Measurements from ENCODE around the gene FHIT.

DNA sequence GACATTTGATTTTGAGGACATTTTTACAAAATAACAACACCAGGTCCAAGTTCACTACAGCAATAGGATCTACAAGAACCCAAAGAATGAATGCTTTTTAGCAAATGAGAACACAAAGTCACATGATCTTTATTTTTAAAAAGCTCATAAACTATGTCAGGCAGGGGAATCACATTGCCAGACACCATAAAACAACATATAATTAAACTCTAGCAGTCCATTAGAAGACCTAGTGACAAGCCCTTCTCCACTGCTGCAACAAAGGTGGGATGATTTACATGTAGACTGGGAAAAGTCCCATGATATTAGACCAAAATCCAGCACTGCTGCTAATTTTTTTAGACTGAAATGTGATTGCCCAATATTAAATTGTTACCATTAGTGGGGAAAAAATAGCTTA is 92.6 kb downstream of the FHIT start:
- TF ChIP-seq, protein P1, sequence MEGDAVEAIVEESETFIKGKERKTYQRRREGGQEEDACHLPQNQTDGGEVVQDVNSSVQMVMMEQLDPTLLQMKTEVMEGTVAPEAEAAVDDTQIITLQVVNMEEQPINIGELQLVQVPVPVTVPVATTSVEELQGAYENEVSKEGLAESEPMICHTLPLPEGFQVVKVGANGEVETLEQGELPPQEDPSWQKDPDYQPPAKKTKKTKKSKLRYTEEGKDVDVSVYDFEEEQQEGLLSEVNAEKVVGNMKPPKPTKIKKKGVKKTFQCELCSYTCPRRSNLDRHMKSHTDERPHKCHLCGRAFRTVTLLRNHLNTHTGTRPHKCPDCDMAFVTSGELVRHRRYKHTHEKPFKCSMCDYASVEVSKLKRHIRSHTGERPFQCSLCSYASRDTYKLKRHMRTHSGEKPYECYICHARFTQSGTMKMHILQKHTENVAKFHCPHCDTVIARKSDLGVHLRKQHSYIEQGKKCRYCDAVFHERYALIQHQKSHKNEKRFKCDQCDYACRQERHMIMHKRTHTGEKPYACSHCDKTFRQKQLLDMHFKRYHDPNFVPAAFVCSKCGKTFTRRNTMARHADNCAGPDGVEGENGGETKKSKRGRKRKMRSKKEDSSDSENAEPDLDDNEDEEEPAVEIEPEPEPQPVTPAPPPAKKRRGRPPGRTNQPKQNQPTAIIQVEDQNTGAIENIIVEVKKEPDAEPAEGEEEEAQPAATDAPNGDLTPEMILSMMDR (IDR thresholded peaks at IDR 0.05; ENCODE audit: insufficient read depth, low read length, poor library complexity, severe bottlenecking), result no peak
- no peak for TF ChIP-seq EZH2phosphoT487 (conservative IDR thresholded peaks at IDR 0.05; ENCODE audit: low read length)
